Stimulated activated CD4-positive, alpha-beta T cell treated with anti-CD3 and anti-CD28 coated beads, Interleukin-4, amount 100 ng/mL, for 1 hour (primary cell): Measurements from ENCODE around the gene PTPRQ.
"Not testable (repeated sequence)": the region's sequence is repeated elsewhere in the genome, so short reads cannot be mapped to it uniquely, and the experiment has no call there.

Experiments used
- DNase-seq: peaks from one replicate; pipeline ENCODE4 v3.0.0-alpha.2; 2020

The PTPRQ gene

DNA sequence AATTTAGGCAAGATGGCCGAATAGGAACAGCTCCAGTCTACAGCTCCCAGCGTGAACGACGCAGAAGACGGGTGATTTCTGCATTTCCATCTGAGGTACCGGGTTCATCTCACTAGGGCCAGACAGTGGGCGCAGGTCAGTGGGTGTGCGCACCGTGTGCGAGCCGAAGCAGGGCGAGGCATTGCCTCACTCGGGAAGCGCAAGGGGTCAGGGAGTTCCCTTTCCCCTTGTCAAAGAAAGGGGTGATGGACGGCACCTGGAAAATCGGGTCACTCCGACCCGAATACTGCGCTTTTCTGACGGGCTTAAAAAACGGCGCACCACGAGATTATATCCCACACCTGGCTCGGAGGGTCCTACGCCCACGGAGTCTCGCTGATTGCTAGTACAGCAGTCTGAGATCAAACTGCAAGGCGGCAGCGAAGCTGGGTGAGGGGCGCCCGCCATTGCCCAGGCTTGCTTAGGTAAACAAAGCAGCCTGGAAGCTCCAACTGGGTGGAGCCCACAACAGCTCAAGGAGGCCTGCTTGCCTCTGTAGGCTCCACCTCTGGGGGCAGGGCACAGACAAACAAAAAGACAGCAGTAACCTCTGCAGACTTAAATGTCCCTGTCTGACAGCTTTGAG is 33.6 kb downstream of the PTPRQ start:
- not testable (repeated sequence) for DNase-seq

DNA sequence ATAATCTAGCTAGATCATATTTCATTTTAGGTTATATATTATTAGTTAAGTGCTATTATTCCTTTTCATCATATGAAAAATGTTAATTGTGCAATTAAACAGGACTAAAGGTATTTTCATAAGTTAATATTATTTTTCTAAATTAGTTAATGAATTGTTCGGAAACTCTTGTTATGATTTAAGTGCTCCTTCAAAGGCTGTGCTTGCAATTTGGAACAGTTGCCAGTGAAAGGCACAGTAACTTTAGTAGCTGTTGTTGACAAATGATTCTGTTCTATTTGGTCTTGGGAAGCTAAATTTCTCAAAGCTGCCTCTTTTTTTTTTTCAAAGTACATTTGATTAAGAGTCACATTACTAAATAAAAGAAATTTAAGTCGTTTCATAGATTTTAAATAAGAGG is 40.7 kb downstream of the PTPRQ start:
- no peak for DNase-seq

DNA sequence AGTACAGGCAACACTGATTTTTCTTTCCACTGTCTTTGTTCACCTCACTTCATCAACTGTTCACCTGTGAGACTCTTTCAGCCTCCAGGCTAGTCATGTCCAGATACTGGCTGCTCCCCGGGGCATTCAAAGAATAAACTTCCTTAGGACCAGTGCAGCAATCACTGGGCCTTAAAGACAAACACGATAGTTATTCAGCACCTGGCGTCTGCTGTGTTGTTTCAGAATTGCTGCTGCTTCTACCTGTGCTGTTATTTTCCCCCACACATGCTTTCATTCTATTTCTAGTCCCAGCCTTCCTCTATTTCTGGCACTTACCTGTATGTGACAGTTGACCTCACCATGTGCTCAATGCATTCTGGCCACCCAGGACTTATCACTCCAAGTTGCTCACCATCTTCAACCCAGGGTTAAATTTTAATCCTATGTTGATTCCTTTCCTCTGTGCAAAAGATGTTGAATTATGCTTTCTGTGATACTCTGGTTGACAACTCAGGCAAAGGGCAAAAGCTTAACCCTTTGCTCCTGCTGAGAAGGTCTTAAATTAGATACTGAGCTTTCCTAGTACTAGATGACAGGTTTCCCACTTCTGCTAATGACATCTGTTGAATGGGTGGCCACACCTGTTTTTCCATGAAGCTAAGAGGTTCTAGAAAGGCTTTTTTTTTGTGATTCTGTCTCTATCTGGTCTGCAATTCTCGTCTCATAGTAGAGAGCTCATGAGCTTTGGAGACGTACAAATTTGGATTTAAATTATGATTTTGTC is 41.4 kb downstream of the PTPRQ start:
- no peak for DNase-seq

DNA sequence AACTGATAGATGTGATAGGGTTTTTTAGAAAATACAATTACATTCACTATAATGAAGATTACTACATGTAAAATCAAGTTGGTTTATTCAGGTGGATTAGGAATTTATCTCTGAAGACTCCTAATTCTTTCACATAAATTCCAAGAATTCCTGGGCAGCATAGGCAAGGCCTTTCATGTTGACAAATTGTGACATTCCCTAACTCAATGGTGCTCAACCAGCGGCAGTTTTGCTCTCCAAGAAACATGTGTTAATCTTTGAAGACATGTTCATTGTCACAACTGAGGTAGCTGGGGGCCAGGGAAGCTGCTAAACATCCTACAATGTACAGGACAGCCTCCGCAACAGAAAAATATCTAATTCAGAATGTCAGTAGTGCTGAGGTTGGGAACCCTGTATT is 46.3 kb downstream of the PTPRQ start:
- no peak for DNase-seq

DNA sequence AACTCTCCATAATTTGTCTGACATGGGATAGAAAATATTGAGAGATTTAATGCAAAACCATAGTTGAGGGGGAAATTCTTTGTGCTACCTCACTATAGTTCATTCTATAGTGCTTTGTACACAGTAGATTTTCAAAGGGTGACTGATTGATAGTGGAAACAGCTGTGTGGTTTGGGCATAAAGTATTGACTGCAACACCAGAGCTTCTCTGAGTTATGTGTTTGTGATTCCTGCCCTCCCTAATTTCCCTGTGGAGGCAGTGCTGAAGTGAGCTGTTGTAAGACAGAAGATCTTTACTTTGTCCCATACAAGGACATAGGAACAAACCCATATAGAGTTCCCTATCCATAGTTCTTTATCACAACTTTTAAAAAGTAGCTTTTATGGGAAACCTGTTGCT is 47.1 kb downstream of the PTPRQ start:
- DNase-seq = no peak

DNA sequence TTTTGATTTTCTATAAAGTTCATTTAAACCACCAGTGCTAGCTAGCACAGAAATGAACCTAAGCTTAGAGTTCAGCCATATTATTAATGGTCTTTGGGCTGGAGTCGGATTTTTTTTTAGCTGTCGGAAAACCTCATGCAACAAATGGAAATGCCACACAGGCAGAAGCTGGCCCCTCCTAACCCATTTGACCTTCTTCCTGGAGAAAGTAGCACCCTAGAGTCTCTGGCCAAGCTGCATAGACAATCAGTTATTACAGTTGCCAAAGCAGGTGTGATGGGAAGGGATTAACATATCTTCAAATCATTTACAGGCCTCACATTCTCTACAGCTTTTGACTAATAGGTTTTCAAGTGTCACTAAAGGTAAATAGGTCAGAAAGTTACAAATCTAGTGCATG is 49.4 kb downstream of the PTPRQ start:
- no peak for DNase-seq

DNA sequence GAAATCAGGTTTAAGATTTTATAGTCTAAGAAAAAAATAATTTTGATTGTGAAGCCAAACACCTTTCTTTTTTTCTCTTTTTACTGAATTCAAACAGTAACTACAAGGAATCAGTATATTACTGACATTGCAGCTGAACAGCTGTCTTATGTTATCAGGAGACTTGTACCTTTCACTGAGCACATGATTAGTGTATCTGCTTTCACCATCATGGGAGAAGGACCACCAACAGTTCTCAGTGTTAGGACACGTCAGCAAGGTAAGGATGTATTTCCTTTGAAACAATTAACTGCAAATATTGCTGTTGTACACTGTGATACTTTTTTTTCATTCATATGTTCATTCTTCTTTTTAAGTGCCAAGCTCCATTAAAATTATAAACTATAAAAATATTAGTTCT is 50.8 kb downstream of the PTPRQ start:
- no peak for DNase-seq

DNA sequence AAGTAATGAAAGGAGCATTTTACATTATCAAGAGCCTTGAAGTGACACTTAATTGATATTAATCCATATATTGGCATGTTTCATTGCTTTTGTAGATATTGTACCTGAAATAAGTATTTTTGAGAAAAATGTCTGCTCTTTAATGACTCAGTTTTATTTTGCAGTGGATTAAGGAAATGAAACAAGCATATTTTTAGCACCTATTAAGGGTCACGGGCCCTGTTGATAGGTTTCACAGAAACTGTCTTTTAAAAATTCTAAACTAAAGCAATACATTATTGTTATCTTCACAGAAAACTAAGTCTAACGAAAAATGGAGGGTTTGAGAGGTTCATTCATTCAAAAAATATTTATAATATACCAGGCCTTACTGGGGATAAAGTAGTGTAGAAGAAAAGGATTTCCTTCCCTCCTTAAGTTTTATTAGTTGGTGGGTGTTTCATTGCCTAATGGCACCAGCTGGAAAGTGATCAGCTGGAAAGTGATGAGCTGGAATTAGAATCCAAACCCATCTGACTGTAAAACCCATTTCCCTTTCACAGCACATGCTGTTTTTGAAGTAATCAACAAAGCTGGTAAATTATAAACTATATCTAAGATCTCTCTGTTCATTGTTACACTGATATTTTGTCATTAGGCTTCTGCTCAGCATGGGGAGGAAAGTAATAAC is 54.2 kb downstream of the PTPRQ start:
- DNase-seq = no peak

DNA sequence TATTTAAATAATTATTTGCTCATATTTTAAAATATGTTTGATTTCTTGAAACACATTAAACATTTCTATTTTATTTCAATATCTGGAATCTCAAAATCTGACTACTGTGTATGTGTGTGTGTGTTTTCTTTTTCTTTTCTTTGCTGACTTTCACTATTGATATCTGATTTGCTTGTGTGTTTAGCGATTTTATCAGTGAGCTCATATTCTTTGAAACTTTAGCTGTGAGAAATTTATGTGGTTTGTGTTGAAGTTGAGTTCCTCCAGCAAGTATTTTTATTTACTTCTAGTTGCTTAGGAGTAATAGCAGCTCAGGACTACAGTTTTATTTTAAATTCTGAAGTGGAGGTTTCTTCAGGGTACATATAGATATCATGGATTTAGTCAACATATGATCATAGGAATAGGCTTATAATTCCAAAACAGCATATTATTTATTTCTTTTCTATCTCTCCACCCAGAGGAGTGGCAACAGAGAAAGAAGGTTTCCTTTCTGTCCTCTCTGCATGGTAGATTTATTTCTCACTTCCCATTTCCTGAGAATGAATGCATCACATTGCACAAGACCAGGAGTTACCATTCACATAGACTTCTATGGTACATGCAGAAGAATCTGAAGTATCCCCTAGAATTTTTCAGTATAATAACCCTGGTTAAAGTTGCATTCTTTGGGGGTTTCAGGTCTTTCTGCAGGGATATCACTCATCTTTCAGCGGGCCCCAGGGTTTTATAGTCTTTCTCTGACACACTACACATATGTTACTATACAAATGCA is 60.5 kb downstream of the PTPRQ start:
- no peak for DNase-seq

DNA sequence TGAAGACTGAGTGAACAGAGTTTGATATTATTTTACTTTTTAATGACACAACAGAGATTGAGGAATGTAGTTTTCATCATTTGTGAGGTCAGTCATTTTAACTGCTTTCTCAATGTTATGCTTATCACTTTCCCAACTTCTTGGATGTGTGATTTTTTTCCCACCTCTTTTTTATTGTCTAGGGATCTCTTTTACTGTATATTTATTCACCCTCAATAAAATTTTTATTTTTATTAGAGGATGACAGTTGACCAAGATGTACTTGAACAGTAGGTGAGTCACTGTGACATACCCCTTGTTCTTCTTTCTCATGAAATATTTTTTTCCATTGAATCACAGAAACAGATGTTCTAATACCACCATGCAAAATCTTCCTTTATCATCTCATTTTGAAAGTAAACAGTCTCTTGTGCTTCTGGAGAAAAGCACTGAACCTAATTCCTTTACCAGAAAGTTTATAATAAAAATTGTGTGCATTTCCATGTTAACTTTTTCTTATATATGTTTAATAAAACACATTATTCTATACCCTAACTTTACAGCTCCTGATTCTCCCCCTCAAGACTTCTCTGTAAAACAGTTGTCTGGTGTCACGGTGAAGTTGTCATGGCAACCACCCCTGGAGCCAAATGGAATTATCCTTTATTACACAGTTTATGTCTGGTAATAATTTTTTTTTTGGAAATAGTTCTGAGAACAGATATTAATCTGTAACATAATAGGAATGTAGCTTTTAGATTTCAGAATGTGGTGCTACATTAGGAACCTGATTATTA is 65.9 kb downstream of the PTPRQ start:
- no peak for DNase-seq

DNA sequence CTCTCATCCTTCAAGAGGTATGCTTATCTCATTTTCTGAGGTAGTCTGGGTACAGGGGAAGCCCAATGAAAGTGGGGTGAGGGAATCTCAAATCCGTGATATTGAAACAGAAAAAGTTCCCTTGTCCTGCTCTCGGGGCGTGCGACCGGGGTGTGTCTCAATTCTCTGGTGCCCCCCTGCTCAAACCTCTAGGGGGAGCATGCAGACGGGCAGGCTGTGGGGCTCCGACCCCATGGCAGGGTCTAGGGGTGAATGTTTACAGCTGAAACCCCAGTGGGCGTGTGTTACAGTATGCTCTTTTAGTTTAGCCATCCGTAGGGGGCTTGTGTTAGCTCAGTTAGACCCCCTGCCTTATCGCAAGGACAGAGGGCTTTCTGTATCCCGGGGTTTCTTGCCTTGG is 68.7 kb downstream of the PTPRQ start:
- DNase-seq = no peak

DNA sequence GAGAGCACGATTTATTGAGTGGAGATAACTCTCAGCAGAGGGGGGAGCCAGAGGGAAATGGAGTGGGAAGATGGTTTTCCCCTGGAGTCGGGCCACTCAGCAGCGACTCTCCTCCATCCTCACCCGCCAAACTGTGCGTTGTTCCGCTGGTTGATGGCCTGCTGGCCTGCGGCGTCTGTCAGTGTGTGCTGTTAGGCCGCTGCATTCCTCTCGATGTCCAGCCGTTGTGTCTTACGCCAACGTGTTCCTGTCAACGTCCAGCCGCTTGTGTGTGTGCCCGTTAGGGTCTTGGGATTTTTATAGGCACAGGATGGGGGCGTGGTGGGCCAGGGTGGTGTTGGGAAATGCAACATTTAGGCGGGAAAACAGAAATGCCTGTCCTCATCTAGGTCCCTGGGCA is 69.2 kb downstream of the PTPRQ start:
- no peak for DNase-seq

DNA sequence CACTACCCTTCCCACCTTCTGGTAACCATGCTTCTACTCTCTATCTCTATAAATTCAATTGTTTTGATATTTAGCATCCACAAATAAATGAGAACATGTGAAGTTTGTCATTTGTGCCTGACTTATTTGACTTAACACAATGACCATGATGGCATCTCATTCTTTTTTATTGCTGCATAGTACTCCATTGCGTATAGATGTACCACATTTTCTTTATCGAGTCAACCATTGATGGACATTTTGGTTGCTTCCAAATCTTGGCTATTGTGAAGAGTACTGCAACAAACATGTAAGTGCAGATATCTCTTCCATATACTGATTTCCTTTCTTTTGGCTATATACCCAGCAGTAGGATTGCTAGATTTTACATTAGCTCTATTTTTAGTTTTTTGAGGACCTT is 73.6 kb downstream of the PTPRQ start:
- DNase-seq = no peak

DNA sequence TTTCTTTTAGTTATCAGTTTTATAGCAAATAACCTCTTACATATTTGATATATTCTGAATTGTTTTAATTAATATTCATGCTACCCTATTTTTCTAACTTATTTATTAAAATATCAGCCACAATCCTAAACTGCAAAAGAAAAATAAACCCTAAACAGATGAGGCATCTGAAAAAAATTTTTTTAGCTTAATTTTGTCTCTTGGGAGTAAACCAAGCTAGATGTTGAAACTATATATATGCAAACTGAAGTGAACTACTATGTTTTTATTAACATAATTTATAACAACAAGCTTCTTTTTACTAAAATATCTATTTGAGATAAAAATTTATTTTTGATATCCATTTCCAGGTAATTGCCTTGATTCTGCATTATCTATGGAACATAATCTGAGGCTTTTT is 87.6 kb downstream of the PTPRQ start:
- DNase-seq = no peak

DNA sequence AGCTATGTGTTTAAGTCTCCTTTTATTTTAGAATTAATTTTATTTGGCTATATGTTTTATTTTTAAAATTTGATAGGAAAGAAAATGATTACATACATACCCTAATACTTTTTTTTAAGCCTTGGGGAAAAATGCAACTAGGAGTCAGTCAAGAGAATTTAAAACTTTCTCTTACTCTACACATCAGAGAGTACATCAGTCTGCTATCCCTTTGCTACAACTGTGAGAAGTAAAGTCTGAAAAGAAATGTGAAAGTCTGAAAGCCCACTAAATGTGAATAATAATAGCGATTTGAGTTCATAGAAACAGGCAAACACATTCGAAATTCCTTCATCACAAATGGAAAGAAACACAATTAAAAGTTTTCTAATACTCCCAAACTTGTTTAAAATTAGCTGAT is 95.0 kb downstream of the PTPRQ start:
- DNase-seq = no peak

DNA sequence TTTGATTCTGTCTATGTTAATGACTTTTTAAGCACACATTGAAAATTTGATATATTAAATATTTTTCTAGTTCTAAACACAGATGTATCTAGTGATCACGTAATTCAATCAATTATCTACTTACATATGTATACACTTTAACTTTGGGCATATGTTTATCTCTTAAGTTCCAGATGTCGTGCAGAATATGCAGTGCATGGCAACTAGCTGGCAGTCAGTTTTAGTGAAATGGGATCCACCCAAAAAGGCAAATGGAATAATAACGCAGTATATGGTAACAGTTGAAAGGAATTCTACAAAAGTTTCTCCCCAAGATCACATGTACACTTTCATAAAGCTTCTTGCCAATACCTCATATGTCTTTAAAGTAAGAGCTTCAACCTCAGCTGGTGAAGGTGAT is 105.3 kb downstream of the PTPRQ start:
- DNase-seq = no peak

DNA sequence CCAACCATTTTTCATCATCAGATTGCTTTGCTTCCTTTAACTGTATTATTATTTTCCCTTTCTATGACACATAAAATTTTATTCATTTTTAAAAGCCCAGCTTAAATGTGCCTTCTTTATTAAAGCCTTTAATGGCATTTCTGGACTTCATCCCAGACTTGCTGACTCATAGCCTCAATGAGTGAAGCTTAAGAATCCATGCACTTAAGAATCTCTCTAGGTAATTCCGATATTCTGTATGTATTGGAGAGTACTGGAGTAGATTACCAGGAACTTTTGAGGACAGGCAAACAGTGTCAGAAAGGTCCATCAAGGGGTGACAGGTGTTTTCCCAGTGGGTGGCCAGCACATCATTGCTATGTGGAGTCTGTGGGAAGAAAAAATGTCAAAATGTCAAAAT is 107.9 kb downstream of the PTPRQ start:
- DNase-seq = no peak

DNA sequence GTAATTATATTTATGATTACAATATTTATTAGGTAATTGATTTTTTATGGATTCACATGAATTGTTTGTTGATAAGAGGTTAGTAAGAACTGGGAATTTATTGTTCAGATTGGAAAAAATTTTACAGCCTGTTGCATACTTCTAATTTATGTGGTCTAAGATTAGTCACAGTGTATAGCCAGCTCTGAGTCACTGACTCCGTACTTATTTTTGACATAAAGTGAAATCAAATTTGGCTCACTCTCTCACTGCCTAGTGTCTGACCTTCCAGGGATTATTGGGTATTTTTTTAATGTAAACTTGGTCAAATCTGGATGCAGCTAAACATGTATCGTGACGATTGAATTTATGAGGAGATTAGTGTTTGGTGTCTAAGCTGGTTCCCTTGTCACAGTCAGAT is 109.3 kb downstream of the PTPRQ start:
- DNase-seq = no peak

DNA sequence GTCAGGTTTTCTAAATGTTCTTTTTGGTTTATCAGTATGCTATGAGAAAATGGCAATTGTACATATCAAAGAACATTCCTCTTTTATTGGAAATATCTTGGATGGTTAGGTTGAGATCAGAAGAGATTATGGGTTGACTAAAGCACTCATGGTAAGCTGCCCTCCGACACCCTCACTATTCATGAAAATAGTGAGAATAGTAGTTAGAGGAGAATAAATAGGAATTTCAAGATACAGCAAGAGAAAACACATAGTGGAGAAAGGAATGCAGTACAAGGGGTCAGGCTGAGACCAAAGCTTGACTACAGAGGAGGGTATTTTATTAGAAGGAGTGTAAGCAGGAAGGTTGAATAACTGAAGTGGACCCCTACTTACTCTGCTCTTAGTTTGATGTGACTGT is 112.5 kb downstream of the PTPRQ start:
- no peak for DNase-seq

DNA sequence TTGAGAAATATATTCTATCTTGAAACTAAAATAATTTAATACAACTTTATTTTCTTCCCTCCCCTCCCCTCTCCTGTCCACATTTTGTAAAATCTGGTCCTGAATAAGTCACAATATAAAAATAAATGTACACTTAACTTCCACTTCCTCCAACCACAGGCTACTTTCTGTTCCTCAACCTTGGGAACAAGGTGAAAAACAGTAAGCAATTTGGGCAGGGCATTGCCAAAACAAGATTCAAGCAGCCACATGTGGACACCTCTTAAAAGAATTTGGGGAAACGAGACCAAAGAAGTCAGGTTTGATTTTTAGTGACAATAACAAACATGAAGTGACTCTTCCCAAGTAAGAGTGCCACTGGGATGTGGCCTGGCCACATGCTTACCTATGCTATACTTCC is 115.7 kb downstream of the PTPRQ start:
- DNase-seq = no peak

DNA sequence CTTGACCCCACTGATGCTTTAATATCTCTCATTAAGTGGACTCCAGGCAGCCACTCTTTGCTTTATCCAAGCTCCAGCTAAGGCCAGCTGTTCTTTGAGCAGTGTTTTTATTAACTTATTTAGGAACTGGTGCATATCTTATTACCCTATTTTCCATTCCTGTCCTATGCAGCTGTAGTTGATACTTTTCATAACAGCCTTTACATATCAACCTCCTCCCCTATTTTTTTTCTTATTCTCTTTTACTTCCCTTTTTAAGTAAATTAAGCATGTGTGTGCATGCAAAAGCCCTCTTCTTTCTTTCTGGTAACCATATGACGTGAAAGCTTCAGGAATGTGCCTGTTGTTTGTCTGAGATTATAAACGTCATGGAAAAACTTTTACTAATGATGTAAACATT is 121.2 kb downstream of the PTPRQ start:
- DNase-seq = no peak

DNA sequence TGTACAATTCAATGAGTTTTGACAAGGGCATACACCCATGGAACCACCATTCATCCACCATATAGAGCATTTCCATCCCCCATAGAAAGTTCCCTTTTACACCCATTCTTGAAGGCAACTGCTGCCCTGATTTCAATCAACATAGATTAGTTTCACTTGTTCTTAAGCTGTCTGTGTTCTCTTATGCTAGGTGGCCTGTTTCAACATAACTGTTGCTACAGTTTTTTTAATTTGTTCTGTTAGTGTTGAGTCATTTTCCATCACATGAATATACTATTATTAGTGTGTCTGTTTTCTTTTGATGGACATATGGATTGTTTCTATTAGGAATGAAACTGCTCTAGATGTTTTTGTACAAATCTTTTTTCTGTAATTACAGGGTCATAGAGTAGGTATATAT is 123.4 kb downstream of the PTPRQ start:
- no peak for DNase-seq
